HT-29 (cell line): ENCODE results near the gene ADAMTSL5. TPM values are rescaled to one million over a fixed set of nuclear protein-coding genes. Genes with fewer than 3 reads are reported as not detected.
"Not testable (repeated sequence)": the region's sequence is repeated elsewhere in the genome, so short reads cannot be mapped to it uniquely, and the experiment has no call there.

Source experiments
- DNase-seq: peaks from one replicate; pipeline ENCODE4 v3.0.0-alpha.2; 2015; ENCODE audit warnings: low spot score
- total RNA-seq: library from RNA; depleted of rRNA; stranded (reverse); fragments of >200 nt; shearing (Covaris generic); gene quantifications from 2 replicates; pipeline ENCODE4 v1.2.3, GENCODE V29; 2014

Gene ADAMTSL5
- total RNA-seq, 1 experiment from 2014 or later: 3.9 TPM

DNA sequence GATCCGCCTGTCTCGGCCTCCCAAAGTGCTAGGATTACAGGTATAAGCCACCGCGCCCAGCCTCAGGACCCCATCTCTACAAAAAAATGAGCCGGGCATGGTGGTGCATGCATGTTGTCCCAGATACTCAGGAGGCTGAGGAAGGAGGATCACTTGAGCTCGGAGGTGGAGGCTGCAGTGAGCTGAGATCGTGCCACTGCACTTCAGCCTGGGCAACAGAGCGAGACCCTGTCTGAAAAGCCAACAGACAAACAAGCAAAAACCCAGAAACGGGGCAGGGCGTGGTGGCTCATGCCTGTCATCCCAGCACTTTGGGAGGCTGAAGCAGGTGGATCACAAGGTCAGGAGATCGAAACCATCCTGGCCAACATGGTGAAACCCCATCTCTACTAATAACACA, 18.0 kb upstream of the ADAMTSL5 start:
- DNase-seq: not testable (repeated sequence)

DNA sequence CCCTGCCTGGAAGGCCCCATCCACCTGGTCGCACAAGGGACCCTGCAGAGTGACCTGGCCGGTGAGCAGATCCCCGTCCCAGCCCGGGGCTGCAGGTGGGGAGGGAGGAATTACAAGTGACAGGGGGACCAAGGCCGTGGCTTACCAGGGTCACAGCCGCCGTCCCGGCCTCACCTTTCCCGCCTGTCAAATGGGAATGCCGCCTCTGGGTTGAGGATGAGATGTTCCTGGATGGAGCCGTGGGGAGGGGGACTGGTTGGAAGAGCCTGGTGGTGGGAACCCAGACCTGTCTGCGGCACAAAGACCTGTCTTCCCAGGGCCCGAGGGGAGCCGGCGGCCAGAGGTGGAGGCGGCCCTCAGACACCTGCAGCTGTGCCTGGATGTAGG, 16.6 kb upstream of the ADAMTSL5 start:
- DNase-seq: no peak

DNA sequence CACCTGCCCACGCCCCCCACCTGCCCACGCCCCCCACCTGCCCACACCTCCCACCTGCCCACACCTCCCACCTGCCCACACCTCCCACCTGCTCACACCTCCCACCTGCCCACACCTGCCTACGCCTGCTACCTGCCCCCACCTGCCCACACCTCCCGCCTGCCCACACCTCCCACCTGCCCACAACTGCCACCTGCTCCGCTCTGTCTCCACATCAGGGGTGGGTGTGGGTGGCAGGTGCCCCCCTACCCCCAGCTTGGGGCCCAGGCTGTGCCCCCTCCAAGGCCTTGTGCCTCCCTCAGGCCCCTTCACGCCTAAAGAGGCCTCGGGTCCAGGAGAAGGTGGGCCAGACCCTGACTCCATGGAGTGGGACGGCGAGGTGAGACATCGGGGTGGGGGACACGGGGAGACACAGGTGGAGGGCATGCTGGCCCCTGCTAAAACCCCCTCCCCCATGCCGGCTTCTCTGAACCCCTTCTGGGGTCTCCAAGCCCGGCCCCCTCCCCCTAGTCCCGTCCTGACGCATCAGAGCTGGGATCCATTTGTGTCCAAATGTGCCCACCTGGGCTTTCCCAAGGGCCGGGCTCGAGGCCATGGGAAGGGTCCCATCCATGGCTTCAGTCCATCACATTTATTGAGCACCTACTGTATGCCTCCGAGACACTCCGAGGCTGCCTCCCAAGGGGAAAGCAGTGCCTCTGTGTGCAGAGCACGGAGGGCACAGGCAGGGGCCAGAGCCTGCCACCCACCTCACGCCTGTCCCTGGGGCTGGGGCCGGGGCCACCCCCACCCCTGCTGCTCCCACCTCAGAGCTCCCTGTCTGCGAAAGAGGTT, 16.0 kb upstream of the ADAMTSL5 start:
- no peak for DNase-seq

DNA sequence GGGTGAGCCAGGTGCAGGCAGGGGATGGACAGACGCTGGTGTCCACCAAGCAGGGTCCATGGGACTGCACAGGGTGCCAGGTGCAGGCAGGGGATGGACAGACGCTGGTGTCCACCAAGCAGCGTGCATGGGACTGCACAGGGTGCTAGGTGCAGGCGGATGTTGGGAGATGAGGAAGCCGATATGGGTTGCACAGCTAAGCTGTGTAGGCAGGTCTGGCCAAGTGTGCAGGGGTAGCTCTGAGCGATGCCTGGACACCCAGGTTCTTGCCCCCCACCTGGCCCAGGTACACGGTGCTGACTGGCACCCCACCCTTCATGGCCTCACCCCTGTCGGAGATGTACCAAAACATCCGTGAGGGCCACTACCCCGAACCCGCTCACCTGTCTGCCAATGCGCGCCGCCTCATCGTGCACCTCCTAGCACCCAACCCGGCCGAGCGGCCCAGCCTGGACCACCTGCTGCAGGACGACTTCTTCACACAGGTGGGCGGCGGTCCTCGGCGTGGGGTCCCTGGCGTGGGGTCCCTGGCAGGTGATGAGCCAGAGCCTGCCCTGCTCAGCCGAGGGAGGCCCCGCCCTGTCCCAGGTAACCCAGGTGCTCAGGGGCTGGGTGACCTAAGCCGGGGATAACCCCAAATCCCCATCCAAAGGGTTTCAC, 15.0 kb upstream of the ADAMTSL5 start:
- DNase-seq: no peak

DNA sequence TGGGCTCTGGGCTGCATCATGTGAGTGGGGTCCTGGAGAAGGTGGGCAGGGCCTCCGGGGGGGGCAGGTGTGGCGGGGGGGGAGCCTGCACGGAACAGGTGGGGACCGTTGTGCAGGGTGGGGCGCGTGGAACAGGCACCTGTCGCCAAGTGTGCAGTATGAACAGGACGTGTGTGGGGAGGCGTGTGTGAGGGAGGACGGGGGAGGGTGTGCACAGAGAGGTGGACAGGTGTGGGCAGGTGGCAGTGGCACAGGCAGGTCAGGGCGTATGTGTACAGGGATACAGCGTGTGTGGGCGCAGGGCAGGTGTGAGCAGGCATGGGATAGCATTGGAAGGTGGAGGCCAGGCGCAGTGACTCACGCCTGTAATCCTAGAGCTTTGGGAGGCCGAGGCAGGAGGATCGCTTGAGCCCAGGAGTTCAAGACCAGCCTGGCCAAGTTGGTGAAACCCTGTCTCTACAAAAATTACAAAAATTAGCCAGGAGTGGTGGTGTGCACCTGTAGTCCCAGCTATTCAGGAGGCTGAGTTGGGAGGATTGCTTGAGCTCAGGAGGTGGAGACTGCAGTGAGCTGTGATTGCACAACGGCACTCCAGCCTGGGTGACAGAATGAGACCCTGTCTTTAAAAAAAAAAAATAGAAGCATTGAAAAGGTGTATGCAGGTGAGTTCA, 14.3 kb upstream of the ADAMTSL5 start:
- no peak for DNase-seq

DNA sequence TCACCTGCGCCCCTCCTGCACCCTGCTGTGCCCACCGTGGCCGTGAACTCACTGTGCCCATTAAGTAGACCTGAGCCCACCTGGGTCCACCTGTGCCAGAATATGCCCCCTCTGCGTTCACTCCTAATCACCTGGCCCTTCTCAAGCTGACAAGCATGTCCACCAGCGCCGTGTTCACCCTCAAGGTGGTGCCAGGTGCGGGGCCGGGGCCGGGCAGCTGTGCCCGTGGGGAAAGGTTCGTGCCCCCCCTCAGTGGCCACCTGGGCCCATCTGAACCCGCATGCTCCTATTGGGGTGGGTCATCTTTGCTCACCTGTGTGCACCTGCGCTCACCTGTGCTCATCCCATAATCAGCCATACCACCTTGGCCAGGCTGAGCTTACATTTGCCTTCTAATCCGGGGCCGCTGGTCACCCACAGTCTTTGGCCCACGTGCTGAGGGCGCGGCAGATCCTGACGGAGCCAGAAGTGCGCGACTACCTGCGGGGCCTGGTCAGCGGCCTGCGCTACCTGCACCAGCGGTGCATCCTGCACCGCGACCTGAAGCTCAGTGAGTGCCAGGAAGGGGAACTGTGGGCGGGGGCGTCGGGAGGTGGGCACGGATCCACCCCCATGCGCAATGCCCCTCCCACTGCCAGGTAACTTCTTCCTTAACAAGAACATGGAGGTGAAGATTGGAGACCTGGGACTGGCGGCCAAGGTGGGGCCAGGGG, 13.4 kb upstream of the ADAMTSL5 start:
- no peak for DNase-seq

DNA sequence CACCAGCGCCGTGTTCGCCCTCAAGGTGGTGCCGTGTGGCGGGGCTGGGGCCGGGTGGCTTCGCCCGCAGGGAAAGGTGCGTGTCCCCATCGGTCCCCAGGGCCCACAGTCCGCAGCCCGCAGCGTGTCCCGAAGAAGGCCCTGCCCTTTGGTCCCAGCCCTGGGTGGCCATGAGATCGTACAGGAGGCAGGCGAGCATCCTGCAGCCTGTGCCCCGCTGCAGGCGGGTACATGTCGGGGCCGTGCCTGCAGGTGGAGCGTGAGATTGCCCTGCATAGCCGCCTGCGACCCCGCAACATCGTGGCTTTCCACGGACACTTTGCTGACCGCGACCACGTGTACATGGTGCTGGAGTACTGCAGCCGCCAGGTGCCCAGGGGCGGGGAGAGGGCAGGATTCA, 12.5 kb upstream of the ADAMTSL5 start:
- DNase-seq: no peak

DNA sequence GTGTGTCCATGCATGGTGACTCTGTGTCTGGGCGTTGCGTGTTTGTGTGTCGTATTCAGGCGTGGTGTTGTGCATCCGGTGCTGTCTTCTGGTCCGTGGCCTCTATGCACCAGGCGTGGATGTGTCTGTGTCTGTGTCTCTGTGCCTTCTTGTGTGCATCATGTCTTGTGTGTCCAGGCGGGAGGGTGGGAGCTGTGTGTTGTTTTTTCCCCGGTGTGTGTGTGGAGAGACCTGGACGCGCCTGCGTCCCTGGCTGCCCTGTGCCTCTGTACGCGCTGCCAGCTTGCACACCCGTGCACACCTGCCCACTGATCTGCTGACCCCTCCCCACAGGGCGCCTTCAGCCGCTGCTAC, 12.1 kb upstream of the ADAMTSL5 start:
- DNase-seq: no peak

DNA sequence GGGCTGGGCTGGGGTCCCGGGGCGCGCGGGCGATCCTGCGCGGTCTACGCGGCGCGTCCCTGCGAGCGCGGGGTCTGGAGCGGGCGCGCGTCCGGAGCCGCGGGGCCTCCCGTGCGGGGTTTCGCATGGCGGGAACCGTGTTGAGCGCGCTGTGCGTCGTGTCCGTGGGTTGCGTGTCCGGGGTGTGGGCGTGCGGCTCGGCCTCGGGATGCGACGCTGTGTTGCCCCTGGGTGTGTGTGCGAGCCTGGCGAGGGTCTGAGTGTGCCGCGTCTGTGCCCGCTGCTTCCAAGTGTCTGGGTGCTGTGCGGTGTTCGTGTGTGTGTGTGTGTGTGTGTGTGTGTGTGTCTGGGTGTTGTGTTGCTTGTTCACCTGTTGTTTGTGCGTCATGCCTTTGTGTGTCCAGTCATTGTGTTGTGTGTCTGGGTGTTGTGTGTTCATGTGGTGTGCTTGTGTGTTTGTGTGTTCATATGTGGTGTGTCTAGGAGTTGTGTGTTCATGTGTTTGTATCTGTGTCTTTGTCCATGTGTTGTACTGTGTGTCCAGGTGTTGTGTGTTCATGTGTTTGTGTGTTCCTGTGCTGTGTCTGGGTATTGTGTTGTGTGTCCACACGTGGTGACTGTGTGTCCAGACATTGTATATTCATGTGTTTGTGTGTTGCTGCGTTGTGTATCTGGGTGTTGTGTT, 11.6 kb upstream of the ADAMTSL5 start:
- DNase-seq: no peak

DNA sequence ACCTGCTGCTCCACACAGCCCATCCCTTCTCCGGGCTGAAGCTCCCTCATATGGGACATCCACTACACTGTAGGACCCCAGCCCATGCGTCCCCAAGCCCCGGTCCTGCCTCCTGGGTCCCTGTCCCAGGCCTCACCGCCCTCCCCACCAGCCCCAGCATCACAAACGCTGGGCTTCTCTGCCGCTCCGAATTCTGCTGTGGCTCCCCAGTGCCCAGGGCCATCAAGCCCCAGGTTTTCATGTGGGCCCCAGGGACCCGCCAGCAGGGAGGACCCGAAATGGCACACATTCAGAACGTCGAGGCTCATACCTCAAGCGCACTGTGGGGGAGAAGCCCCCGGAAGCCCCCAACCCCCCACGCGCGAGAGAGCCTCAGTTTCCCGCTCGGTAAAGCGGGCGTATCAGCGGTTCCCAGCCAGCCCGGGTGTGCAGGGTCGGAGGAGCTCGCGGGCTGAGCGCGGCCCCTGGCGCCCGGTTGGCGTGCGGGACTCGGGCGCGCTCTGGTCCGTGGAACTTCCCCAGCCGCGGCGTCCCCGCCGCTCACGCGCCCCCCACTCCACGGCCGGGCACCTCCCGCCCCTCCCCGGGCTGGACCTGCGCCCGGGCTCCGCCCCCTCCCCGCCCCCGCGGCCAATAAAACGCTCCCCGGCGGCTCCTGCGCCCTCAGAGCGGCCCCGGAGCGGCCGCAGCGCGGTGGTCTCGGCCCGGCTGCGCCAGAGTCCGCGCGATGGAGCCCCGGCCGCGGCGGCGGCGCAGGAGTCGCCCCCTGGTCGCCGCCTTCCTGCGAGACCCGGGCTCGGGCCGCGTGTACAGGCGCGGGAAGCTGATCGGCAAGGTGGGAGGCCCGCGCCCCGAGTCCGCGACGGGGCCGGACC, 10.8 kb upstream of the ADAMTSL5 start, which contains the start of gene PLK5:
Gene PLK5, plus strand, starts transcription at position 666 of the 875 bp plus-strand sequence. CDS start 2,920 bp downstream, outside the sequence.
- no peak for DNase-seq

DNA sequence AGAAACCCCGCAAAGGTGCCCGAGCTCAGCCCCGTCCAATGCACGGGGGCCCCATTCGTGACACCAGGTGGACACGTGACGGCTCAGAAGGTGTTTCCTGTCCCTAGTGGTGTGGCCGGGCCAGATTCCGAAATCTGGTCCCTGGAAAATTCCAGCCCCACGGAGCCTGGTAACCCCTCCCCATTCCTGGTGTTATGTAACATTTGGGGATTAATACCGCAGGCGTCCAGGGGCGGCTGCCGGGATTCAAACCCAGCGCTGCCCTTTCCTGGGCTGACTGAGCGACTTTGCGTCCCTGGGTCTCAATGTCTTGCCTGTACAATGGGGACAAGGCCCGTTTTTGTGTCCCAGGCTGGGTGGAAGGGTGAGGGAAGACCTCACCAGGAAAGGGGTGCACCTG, 10.0 kb upstream of the ADAMTSL5 start:
- DNase-seq: no peak

DNA sequence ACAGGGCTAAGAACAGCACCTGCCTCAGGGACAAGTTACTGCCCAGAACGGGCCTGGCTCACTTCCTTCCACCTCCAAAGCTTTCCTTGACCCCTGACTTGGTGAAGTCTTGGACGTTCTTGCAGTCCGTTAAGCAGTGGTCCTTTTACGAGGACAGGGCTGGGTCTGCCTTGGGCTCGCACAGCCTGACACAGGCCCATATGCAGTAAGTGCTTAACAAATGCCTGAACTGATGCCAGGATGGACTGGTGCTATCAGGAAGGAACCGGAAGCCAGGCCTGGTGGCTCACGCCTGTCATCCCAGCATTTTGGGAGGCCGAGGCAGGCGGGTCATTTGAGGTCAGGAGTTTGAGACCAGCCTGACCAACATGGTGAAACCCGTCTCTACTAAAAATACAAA, 9.2 kb upstream of the ADAMTSL5 start:
- no peak for DNase-seq

DNA sequence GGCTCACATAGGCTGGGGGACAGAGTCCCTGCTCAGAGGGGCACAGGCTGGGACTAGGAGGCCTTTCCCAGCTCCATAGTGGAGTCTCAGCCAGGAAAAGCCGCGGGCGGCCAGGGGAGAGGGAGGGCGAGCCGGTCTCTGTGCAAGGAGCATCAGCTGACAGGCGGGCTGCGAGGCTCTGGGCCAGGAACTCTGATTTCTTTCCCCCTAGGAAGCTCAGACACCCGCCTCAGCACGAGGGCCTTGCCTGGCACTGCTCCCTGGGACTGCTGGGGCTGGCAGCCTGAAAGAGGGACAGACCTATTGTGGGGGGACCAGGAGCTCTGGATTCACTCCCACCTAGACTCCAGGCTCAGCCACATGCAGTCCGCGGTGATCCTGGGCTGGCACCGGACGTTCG, 8.8 kb upstream of the ADAMTSL5 start:
- DNase-seq: no peak

DNA sequence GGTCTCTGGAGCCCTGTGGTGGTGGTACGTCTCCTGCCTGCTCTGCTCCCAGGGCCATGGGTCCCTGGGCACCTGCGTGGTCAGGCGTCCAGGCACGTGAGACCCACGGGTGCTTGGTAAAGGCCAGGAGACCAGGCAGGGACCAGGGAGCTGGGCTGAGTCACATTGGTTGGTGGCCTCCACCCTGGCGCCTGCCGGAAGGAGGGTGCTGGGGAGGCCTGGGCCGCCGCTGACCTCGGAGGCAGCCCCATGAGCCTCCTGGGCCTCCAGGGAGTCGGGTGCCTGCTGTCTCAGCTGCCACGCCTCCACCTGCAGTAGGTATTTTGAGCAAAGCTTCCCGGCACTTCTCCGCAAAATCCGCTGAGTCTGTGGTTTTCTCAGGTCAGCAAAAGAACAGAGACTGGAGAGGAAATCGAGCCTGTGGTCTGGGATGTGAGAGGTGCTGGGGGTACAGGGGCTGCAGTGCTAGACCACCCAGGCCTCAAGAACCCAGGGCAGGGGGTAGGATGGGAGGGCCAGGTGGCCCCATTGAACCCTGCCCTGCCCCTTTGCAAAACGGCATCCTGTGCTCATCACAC, 7.5 kb upstream of the ADAMTSL5 start:
- no peak for DNase-seq

DNA sequence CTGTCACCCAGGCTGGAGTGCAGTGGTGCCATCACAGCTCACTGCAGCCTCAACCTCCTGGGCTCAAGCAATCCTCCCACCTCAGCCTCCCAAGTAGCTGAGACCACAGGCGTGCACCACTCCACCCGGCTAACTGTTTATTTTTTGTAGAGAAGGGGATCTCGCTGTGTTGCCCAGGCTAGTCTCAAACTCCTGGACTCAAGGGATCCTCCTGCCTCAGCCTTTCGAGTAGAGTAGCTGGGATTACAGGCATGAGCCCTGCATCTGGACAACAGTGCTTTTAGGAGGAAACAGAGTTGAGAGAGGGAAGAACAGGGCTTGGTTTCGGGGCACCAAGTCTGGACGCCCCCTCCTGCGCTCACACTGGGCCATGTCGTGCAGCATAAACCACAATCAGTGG, 7.0 kb upstream of the ADAMTSL5 start:
- not testable (repeated sequence) for DNase-seq

DNA sequence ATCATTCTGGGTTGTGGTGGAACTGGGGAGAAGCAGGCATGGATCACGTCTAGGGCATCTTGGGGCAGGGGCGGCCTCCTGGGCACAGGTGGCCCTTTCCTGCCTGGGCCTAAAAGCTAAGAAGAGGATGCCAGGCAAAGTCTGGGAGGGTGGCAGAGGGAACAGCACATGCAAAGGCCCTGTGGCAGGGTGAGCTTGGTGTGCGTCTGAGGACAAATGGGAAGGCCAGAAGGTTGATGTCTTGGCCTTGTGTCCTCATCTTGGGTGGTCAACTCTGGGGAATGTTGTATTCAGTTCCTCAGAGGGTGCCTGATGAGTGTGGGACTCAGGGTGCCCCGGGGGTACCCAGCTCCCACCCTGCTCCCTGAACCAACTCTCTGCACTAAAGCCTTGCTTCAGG, 5.7 kb upstream of the ADAMTSL5 start:
- no peak for DNase-seq

DNA sequence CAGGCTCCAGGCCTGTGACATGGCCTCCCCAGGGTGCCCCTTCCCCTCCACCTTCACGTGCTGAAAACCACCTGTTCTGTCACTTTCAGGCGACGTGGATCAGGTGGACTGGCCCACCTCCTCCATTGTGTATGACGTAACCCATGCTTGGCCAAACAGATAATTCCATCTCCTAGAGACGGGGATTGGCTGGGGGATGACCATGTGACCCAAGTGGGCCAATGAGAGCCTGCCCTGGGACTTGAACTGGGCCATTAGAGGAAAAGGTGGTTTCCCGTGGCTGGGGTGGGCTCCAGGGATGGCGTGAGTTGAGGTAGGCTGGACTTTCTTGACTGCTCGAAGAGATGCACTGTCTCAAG, 3.6 kb upstream of the ADAMTSL5 start:
- no peak for DNase-seq

DNA sequence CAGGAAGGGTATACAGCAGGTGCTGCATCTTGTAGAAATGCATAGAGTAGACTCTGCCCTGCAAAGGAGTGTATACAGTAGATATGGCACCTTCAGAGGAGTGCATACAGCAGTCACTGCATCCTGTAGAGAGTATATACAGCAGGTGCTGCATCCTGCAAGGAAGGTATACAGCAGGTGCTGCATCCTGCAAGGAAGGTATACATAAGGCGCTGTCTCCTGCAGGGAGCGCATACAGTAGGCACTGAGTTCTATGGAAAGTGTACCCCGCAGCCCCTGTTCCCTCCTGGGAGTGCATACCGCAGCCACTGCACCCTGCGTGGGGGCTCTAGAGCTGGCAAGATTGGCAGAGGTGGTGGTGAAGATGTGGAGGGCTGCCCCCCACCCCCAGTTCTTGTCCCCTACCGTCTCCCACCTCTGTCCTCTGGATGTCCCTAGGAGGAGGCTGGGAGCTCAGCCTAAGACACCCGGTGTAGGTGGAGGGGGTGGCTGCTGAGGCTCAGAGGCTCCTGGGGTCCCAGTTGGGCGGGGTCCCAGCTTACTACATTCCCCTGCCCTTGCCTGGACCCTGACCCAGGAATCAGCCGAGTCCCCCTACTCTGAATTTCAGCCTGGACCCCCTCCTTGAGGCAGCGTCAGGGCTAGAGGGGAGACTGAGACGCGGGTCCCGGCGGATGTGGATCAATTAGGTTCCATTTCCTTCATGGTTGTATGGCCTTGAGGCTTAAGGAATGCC, 2.3 kb upstream of the ADAMTSL5 start:
- DNase-seq: no peak

DNA sequence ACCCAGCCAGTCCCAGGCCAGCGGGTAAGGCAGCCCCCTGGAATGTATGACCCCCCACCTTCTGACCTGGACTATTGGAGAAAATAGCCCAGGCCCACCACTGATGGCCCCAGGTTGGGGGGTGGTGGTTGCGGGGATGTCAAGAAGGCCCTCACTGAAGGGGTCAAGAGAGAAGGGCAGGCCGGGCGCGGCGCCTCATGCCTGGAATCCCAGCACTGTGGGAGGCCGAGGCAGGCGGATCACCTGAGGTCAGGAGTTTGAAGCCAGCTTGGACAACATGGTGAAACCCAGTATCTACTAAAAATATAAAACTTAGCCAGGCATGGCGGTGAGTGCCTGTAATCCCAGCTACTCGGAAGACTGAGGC, 1.5 kb upstream of the ADAMTSL5 start:
- no peak for DNase-seq
